HG03520 (cell line): Measurements from ENCODE around the gene FGD6.

Experiments used
- ATAC-seq: cut with Tn5 transposase; IDR thresholded peaks from one replicate; pipeline ENCODE4 v1.9.1; 2021; ENCODE audit warnings: mild to moderate bottlenecking, moderate library complexity; ENCODE audit not compliant: unreplicated experiment

FGD6 gene

DNA sequence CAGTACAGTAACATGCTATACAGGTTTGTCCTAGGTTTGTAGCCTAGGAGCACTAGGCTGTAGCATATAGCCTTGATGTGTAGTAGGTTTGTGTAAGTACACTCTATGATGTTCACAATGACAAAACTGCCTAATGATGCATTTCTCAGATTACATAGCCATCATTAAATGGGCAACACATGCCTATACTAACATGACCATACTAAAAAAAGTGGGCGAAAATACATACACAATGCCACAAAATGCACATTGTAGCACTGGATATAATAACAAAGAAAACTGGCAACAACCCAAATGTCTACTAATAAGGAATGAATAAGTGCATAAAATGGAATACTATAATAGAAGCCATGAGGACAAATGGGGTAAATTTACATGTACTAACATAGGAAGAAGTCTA lies 182.5 kb downstream of the FGD6 start:
- no peak for ATAC-seq
